HG03442 (cell line): ENCODE data around the gene CCDC3.

Source experiments
- ATAC-seq: cut with Tn5 transposase; IDR thresholded peaks from one replicate; pipeline ENCODE4 v1.9.1; 2021; ENCODE audit warnings: mild to moderate bottlenecking, moderate library complexity; ENCODE audit not compliant: unreplicated experiment

CCDC3 gene

DNA sequence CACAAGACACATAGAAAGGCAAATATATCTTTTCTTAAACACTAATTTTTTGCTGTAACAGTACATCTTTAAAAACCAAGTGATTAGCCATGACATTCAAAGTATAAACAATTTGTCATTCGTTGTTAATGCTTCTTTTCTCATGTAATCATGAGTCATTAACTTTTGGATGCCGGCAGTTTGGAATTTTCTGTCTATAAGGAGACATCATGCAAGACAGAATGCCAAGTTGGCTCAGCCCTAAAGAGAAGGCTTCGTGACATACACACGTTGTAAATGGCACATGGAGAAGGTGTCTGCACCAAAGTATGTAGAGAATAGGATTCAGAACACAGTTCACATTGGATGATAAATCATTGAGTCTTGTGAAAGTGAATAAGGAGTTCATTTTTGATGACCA is 35.9 kb downstream of the CCDC3 start:
- no peak for ATAC-seq

DNA sequence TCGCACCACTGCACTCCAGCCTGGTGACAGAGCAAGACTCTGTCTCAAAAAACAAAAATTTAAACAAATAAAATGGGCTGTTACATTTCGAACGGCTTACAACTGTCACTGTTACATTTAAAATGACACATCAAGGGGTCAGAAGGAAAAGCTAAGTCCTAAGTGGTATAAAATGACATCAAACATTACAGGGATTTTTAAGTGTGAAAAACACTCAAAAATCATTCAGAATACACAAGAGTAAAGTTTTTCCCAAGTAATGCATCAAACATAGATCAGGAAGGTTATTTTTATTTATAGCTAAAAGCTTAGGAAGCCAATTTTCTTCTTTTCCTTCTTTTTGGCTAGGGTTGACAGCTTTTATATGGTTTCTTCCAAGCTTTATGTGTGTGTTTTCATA is 39.0 kb downstream of the CCDC3 start:
- no peak for ATAC-seq

DNA sequence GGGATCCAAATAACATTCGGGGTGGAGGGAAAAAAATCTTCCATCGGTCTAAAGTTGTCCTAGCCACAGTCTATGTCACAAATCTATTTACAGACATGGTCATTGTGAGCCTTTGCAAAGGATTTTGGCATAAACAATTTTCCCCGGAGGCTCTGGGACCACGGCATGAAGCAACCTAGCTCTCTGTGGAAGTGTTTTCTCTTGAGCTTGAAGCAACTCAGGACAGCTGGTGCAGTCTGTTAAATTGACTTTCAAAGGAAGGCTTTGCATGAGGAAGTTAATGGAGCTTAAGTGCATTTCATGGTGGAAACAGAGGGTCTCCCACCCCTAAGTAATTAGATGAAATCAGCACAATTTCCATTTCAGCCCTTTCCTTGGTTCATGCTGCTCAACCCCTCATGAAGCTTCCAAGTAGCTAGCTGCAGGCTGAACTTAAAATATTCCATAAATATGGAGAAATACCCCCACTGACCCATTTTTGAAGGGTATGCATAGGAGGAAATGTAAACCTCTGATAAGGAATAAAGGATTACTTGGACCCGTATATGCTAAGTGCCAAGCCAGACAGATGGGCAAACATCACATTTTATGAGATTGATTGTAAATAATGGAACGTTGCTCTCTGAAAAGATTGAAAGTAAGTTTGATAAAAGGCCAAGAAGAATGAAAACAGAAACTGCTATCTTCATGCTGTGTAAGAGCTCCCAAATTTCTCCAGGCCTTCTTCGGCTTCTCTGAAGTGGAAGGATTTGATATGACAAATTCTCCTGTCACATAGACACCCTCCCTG is 39.9 kb downstream of the CCDC3 start:
- no peak for ATAC-seq

DNA sequence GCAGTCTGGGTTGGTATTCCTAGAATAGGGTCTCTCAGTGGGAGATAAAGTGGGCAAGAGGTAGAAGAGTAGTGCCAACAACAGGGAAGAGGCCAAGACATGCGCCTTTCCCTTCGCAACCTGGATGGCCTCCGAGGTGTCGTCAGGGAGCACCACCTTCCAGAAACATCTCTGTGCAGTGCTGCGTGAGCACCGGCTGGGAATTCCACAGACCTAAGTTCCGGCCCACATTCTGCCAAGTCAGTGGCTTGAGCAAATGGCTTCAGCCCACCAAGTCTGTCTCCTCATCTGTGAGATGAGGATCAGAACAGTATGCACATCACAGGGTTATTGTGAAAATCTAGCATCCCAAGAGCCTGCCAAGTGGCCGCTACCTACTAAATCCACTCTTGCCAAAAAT is 40.6 kb downstream of the CCDC3 start:
- no peak for ATAC-seq

DNA sequence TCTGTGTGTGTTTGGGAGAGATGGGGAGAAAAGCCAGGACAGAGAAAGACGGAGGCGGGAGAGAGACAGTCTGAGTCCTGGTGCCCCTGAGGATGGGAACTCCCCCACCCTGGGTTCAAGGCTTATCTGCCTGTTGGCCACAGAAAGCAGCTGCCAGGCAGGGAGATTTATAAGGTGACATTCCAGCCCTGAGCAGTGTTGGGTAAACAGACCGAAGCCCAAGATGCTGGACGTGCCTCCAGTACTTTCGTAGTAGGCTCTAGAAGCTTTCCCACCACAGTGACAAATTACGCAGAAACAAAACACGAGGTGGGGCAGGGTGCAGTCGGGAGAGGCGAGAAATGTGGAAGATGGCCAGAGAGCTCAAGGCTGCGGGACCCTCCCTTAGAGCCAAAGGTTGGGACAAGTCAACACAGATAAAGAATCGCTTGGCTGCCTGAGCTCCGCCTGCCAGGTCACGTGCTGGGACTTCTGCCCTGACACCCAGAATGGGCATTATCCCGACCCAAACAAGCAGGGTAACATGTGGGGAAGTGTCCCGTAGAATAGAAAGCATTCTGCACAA is 41.1 kb downstream of the CCDC3 start:
- no peak for ATAC-seq

DNA sequence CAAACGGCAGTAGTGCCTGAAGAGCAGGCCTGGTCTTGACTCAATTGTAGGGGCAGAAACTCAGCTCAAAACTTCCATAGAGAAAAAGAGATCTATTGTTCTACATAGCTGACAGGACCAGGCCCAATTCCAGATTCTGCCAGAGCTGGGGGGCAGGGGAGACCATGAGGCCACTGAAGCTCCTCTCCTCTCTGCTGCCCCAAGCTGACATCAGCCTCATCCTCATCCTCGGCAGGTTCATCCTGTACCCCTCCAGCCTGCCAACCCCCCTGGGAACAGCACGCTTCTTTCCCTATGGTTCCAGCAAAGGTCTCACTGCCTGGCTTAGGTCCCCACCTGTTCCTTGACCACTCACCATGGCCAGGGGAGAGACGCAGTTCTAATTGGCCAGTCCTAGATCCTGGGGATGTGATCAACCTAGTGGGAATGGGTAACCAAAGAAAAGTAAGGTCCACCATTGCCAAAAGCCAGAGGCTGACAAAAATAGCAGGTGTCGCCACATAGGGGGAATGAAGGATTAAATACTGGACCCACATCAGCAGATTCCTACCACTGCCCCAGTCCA is 42.9 kb downstream of the CCDC3 start:
- ATAC-seq: no peak

DNA sequence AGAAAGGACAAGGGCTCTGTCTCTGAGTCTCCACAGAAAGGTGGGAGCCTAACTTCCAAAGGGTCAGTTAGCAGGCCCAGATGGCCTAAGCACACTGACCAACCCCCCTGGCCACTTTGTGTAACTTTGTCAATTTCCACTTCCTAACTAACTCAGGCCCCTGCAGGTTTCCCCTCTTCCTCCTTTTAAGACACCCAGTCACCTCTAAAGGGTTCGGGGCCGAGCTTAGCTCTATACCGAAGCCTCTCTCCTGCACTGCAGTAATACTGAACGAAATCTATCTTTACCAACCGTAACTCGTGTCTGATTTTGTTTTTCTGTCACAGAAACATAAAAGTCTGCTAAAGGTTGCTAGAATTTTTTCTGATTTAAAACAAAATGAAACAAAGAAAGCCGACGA is 44.4 kb downstream of the CCDC3 start:
- ATAC-seq: no peak

DNA sequence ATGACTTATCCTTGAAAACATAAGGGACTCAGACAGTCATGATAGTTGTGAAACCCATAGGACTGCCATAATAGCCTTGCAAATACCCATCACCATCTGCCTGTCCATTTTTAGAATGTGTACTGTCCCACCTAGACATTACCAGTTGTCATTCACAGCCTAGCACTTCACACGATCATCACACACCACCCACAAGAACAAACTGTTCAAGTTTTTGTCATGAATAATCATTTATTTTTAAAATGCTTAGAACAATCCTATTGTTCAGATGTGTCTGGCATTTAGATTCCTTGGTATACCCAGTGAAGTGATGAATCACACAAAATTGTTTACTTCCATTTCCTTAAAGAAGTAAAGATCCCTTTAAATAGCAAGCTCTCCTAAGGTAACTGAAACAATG is 46.6 kb downstream of the CCDC3 start:
- no peak for ATAC-seq

DNA sequence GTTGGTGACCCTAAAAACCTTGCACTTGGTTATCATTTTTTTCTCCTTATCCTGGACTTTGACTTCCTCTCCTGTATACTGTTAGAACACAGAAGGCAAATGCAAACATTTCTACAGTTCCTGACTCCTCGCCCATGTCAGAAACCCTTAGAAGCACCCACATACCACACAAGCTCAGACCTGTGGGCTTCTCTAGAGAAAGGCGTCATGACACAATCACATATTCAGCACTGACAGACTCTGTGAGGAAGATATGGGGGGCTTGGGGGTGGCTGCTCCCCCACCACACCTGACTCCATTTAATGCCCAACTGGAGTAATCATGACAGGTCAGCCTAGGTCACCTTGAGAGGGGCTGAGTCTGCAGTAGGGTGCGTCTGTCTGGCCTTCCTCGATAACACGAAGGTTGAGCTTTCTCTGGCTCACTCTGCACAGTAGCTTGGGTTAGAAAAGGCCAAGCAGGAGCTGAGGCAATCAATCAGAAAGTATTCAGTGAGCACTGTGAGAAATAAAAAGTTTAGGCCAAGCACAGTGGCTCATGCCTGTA is 50.9 kb downstream of the CCDC3 start:
- no peak for ATAC-seq

DNA sequence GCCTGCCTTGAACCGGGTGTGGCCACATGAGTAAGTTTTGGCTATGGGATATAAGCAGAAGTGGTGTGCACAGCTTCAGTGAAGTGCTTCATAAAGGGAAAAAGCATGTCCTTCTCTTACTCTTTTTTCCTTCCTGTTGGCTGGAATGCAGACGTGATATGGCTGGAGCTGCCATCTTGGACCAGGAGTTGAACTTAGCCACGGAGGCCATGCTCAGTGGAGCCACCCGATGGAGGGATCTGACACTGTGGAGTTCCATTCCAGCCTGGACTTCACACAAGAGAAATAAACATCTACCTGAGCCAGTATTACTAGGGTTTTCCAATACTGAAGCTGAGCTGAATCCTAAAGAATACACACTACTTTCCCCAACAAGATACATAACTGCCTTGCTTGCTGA is 52.3 kb downstream of the CCDC3 start:
- ATAC-seq: no peak

DNA sequence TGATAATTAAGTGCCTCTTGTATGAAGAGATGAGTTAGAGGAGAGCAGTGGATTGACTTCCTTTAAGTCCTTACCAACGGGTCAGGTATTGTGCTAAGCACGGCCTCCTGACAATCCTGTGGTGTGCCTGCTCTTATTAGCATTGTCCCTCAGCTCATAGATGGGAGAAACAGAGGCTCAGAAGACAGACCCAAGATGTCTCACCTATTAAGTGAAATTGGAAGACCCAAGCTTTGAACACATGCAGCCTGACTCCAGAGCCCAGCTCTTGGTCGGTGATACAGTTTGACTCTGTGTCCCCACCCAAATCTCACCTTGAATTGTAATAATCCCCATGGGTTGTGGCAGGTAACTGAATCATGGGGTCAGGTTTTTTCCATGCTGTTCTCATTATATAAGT is 53.8 kb downstream of the CCDC3 start:
- no peak for ATAC-seq

DNA sequence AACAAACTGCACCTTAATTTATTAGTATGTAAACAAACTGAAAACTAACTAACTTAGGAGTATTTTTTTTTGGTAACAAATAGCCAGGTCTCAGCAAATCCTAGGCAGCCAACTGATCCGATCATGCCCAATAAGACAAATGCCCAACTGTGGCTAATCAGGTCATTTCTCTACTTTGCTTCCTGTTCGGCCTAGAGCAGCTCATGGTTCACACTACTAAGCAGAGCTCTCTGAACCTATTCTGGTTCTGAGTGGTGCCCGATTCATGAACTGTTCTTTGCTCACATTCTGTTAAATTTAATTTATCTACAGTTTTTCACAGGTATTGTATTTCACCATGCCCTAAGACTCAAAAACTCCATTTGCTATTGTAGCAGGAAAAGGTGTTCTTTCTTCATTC is 55.1 kb downstream of the CCDC3 start:
- no peak for ATAC-seq

DNA sequence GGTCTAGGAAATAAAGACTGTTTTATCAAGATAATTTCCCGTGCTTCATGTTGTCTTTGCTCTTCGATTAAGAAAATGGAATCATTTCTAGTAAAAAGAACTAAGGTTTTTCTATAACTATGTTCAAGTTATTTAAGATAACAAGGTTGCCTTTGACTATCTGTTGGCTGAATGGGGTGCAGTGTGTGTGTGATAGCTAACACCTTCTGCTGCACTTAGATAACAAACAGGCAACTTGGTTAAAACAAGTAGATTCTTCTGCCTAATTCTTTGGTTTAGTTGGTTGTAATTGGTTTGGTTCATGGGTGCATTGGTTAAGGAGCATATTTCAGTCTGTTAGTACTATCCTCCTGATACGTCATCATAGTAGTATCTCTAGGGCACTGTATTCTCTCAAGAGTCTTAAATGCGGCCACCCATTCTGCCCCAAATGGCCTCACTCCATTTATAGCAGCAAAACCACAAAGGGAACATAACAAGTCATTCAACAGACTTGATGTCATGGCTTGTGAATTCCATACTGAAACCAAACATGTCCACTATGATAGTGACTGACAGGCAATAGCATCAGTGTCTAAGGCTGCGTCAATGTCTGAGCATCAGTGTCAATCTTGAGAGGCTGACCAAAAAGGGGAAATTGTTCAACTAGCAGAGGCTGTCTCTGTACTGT is 55.7 kb downstream of the CCDC3 start:
- ATAC-seq: peak; percentile 60

DNA sequence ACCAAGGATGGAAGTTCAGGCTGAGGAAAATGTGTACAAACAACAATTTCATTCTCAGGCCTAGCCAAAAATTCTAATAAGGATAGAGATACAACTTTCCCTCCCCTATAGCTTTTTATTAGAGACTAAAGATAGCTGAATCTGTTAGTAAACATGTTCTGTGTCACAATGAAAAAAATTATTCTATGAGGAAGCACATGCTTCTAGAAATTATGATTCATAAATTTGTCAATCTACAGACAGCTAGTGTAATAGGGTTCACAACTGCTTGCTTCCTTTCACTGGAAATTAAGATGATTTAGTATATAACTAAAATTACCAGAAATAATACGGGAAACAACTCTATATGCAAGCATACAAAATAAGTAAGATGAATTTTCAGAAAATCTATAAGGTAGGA is 56.6 kb downstream of the CCDC3 start:
- no peak for ATAC-seq

DNA sequence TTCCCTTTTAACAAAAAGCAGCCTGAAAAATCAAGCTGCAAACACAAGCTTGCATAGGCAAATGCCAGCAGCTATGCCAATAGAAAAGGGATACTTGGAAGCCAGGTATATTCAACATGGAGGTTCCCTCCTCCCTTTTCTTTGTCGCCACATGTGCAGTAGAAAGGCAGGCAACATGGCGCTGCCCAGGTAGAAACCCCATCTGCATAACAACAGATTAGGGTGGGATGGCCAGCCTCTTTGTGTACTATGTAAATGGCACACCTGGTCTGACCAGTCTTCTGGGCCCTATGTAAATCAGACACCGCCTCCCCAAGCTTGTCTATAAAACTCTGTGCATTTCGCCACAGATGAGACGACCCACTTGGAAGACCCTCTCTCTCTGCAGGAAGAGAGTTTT is 58.1 kb downstream of the CCDC3 start:
- no peak for ATAC-seq

DNA sequence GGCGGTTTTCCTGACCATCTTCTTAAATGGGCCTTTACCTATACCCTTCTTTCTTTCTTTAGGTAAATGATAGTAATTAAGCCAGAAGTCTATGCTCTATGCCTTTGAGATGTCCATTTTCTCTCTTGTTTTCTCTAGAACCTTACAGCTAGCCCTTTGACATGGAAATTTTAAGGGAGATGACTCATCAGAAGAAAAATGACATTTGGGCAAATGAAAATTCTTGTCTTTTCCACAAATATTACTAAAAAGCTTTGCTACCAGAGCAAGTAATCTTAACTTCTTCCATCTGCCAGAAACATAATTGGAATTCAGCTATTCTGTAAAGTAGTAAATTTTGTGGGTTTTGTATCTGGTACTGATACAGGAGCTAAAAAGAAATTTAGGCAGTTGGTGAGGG is 59.5 kb downstream of the CCDC3 start:
- no peak for ATAC-seq

DNA sequence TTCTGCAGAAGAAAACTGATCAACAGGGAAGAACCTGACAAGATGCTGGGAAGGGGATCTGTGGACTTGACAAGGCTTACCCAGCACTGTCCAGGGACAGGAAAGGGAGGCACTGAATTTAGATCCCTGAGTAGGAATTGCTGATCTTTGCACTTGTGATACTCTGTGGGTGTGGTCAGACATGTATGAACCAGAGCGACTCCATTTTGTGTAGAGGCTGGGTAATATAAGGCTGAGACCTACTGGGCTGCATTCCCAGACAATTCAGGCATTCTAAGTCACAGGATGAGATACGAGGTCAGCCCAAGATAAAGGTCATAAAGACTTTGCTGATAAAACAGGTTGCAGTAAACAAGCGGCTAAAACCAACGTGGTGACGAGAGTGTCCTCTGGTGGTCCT is 60.7 kb downstream of the CCDC3 start:
- ATAC-seq: no peak

DNA sequence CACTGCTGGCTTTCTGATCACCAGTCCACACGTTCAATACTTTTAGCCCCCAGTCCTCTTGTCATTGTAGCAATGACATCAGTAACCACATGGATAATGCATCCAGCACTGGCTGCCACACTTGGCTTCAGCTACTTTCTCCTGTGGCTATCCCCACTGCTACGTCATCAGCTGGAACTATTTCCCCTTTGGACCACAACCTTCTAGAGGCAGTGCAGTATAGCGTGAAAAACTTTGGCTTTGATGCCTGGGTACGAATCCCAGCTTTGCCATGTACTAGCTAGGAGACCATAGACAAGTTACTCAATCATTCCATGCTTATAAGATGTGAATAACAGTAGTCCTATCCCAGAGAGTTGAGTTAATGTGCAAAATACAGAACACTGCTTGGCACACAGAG is 63.2 kb downstream of the CCDC3 start:
- no peak for ATAC-seq

DNA sequence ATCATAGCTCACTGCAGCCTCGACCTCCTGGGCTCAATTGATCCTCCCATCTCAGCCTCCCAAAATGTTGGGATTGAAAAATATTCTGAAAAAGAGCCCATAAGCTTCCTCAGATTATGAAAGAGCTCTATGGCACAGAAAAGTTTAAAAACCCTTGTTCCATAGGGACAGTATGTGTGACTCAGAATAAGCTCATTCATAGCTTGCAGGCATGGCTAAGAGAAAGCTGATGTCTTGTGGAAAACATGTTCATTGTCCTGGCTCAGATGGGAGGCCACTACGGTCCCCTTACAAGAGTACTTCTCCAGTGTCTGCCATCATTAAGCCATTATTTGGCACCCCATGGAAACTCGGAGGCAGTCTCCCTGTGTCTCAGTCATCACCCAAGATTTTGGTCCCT is 64.0 kb downstream of the CCDC3 start:
- no peak for ATAC-seq

DNA sequence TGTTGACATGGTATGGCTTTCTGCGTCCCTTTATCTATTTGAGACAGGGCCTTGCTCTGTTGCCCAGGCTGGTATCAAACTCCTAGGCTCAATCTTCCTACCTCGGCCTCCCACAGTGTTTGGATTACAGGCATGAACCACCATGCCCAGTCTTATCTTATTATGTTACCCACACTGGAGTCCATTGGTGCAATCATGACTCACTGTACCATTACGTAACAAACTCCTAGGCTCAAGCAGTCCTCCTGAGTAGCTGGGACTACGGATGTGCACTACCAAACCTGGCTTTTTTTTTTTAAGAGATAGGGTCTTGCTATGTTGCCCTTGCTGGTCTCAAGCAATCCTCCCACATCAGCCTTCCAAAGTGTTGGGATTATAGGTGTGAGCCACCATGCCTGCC is 66.7 kb downstream of the CCDC3 start:
- no peak for ATAC-seq

DNA sequence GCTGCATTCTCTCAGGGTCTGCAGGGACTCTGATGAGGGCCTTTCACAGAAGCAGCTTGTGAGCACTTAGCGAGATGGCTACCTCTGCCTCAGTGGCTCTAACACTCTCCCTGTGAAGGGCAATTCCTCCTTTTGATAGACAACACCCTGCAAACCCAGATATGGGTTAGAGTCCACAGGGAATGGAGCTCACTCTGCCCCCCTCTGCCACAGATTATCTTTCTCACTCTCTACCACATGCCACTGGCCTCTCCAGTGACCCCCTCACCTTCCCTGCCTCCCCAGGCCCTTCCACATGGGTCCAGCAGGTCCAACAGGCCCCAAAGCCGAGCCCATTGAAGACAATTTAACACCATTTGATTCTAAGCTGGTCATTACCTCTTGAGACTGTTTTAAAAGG is 72.1 kb downstream of the CCDC3 start:
- ATAC-seq: no peak

DNA sequence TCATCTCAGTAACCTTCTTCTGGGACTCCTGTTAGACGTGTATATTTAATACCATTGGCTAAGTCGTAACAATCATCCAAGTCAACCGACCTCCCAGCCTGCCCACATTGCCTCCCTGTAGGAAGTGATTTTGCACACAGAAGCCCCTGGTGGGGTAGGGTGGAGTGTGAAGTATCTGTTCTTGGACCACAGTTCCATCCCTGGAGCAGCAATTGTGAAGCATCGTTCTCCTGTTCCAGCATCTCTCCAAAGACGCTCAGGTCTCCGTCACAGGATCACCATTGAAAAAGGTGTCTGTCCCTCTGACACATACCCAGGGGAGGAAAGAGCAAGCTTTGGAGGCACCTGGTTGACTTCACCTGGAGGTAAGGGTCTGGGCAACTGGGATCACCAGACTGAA is 72.9 kb downstream of the CCDC3 start:
- ATAC-seq: no peak
